Activated naive CD4-positive, alpha-beta T cell treated with anti-CD3 and anti-CD28 coated beads for 36 hours (primary cell): Measurements from ENCODE around the gene SMG1. TPM values are rescaled to one million over a fixed set of nuclear protein-coding genes. Genes with fewer than 3 reads are reported as not detected.

Experiments used
- CTCF ChIA-PET: fragments of 350-600 bp; sonication (Branson Sonifier 250); formaldehyde crosslinking; loops from one replicate; lab custom pipeline; 2021; ENCODE audit warnings: antibody characterized with exemption; lab: Charles Lee
- DNase-seq: peaks from one replicate; pipeline ENCODE4 v3.0.0-alpha.2; 2020
- H3K27ac Mint-ChIP-seq: one replicate; pipeline ENCODE4 v1.8.0; 2021; ENCODE audit warnings: mild to moderate bottlenecking, mixed read lengths
- H3K27me3 Mint-ChIP-seq: one replicate; pipeline ENCODE4 v1.8.0; 2021; ENCODE audit warnings: low read depth, mixed read lengths
- H3K36me3 Mint-ChIP-seq: one replicate; pipeline ENCODE4 v1.8.0; 2021; ENCODE audit warnings: low read depth, mixed read lengths
- H3K4me1 Mint-ChIP-seq: one replicate; pipeline ENCODE4 v1.8.0; 2021; ENCODE audit warnings: low read depth, mixed read lengths
- H3K4me3 Mint-ChIP-seq: one replicate; pipeline ENCODE4 v1.8.0; 2021; ENCODE audit warnings: mild to moderate bottlenecking, moderate library complexity, mixed read lengths
- H3K9me3 Mint-ChIP-seq: one replicate; pipeline ENCODE4 v1.8.0; 2021; ENCODE audit warnings: mixed read lengths
- intact Hi-C: fragments of 100-400 bp; cut with micrococcal nuclease; formaldehyde crosslinking; loops from one replicate; pipeline ENCODE4 v1.15.1; 2023
- total RNA-seq, 2 experiments: library from RNA; stranded (reverse); gene quantifications; one replicate each; pipeline ENCODE4 v1.2.3, GENCODE V29; 2021

SMG1 gene
- total RNA-seq, 2 experiments from 2014 or later: 96.7 to 106 TPM

DNA sequence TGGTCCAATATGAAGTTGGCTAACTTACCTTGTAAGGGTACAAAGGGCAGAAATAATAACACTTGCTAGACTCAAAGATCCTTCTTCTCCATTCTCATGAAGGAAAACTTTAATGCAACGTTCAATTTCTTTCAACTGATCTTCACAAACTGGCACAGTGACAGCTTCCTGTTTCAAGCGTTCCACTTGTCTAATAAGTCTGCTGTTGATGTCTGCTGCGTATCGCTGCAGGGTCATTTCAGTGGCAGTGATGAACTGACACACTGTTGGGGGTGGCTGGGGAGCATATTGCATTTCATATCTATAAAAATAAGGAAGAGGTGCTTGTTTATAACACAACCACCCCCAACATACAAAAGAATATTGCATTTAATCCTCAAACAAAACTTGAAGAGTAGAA is 91.3 kb downstream of the SMG1 start:
- H3K27me3 Mint-ChIP-seq: no peaks in the 10 kb centered on the region
- no peak overlapping the region for H3K4me3 Mint-ChIP-seq
- DNase-seq: no peak
- no peaks in the 10 kb centered on the region for H3K9me3 Mint-ChIP-seq
- intact Hi-C loops: no loop called here
- H3K36me3 Mint-ChIP-seq: peaks cover 50% of the 10 kb centered on the region
- H3K27ac Mint-ChIP-seq: no peak overlapping the region
- CTCF ChIA-PET: interaction anchor here (3.7 kb wide), 1 partner anchor 33 kb away, joined by 19 read pairs; the partner anchor contains the start of gene ARL6IP1
- peaks cover 13% of the 10 kb centered on the region for H3K4me1 Mint-ChIP-seq

DNA sequence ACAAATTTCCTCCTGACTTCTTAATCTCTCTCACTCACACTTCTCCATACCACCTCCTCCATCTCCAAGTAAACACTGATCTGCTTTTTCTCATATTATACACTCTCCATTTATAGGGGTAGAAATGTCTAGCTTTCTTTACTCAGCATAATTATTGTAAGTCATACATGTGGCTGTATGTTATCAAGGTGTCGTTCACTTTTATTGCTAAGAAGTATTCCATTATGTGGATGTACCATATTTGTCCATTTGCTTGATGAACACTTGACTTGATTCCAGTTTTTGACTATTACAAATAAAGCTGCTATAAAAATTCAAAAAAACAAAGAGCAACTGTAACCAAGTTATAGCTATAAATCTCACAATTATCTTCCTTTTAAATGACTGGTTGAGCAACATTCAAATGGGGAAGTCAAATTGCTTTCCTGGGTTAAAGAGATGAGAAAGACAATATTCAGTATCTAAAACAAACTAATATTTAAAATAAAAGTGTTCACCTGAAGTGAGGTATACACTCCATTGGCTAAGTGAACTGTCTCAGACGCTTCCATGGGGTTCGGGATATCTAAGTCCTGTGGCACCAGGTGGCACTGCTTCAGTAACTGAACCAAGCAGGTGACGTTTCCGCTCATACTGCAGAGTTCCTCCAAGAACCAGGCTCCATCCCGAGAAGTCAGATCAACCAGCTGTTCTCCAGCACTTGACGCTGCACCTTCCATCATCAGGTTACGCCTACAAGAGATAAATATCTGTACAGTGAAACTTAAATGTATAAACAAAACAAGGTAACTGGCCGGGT is 92.3 kb downstream of the SMG1 start:
- Mint-ChIP-seq H3K27me3 (no peaks in the 10 kb centered on the region), H3K9me3 (no peaks in the 10 kb centered on the region), H3K4me1 (peaks cover 13% of the 10 kb centered on the region), H3K36me3 (peaks cover 51% of the 10 kb centered on the region), H3K4me3 (no peak overlapping the region), H3K27ac (peak overlapping the region; percentile 13)
- no peak for DNase-seq
- CTCF ChIA-PET: interaction anchor here (0.9 to 3.7 kb wide), 2 partner anchors 30 to 32 kb away, joined by 3 to 19 read pairs; partner anchors contain the start of gene ARL6IP1
- intact Hi-C loops: no loop called here

GRCh38 chr16:18832613-18833012 is 93.6 kb downstream of the SMG1 start:
- Mint-ChIP-seq H3K27me3 (no peaks in the 10 kb centered on the region), H3K27ac (no peak overlapping the region), H3K4me1 (peaks cover 13% of the 10 kb centered on the region), H3K4me3 (no peak overlapping the region), H3K36me3 (peaks cover 51% of the 10 kb centered on the region), H3K9me3 (no peaks in the 10 kb centered on the region)
- CTCF ChIA-PET: interaction anchor here (0.9 to 1.4 kb wide), 4 partner anchors 15 to 137 kb away, joined by 3 to 4 read pairs (median 4); partner anchors contain the start of gene ARL6IP1
- no peak for DNase-seq
- intact Hi-C loops: no loop called here

DNA sequence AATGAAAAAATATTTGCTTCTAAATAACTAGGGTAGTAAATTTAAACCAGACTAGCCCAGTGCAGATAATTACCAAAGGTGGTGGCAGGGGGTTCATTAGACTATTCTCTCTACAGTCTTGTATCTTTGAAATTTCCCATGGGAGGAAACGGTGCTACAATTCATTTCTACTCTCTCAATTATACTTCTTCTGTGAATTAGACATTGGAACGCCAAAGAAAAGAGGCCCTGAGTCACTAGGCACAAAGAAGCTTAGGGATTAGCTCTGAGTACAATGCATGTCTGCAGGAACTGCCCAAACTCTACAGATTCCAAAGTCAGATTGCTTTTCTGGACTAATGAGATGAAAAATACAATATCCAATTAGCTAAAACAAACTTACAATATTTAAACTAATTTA is 94.2 kb downstream of the SMG1 start:
- CTCF ChIA-PET: interaction anchor here (1.1 to 1.4 kb wide), 3 partner anchors 14 to 137 kb away, joined by 4 read pairs; partner anchors contain the start of gene ARL6IP1

GRCh38 chr16:18829251-18829650 is 97.0 kb downstream of the SMG1 start:
- CTCF ChIA-PET: no interaction called here
- Mint-ChIP-seq H3K27me3 (no peaks in the 10 kb centered on the region), H3K4me3 (no peak overlapping the region), H3K4me1 (peaks cover 3% of the 10 kb centered on the region), H3K36me3 (peaks cover 33% of the 10 kb centered on the region), H3K27ac (no peak overlapping the region), H3K9me3 (no peaks in the 10 kb centered on the region)
- intact Hi-C loops: no loop called here
- no peak for DNase-seq

More for the DNA sequence above, 94.2 kb downstream of the SMG1 start:
- intact Hi-C loops: no loop called here
- Mint-ChIP-seq H3K4me1 (peaks cover 8% of the 10 kb centered on the region), H3K9me3 (no peaks in the 10 kb centered on the region), H3K36me3 (peaks cover 49% of the 10 kb centered on the region), H3K27ac (no peak overlapping the region), H3K27me3 (no peaks in the 10 kb centered on the region), H3K4me3 (no peak overlapping the region)
- no peak for DNase-seq

DNA sequence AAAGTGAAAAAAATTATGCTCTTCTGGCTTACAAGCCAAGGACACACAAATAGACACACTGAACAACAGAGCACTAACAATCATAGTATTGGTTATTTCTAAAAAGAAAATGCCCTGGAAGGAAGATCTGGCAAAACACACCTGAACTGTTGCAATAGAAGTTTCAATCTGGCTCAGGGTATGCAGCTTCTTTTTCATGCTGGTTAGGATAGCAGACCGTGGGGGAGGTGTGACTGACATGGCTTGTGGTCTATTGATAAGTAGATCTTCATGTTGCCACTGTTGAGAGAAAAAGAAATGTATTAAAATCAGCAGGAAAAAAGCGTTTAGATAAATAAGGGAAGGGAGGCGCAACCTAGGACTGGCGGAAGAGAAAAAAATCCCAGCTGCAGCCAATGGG is 98.3 kb downstream of the SMG1 start:
- no peak for DNase-seq
- CTCF ChIA-PET: no interaction called here
- H3K9me3 Mint-ChIP-seq: no peaks in the 10 kb centered on the region
- no peak overlapping the region for H3K4me3 Mint-ChIP-seq
- intact Hi-C loops: no loop called here
- no peak overlapping the region for H3K27ac Mint-ChIP-seq
- H3K36me3 Mint-ChIP-seq: peaks cover 26% of the 10 kb centered on the region
- H3K27me3 Mint-ChIP-seq: no peaks in the 10 kb centered on the region
- H3K4me1 Mint-ChIP-seq: peaks cover 3% of the 10 kb centered on the region

DNA sequence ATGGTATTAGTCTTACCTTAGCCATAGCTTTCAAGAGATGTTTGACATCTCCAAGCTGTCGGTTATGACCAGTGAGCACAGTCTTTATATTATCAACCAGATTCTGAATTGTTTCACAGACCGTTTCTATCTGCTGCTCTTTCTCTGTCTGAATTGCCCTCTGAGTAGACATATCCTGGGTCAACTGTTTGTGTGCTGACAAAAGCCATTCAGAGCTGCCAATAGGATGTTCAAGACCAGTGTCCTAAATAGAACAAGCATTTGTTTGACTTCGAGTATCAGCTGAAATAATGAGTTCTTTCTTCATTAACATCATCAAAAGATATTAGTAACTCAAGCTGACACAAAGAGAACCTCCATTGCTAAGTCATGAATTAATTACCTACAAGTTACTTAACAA is 109.9 kb downstream of the SMG1 start:
- H3K27ac Mint-ChIP-seq: no peak overlapping the region
- no peak for DNase-seq
- peaks cover 40% of the 10 kb centered on the region for H3K36me3 Mint-ChIP-seq
- peaks cover 12% of the 10 kb centered on the region for H3K4me1 Mint-ChIP-seq
- H3K9me3 Mint-ChIP-seq: no peaks in the 10 kb centered on the region
- CTCF ChIA-PET: interaction anchor here (2.1 to 2.4 kb wide), 2 partner anchors 15 kb away, joined by 11 read pairs; partner anchors contain the start of gene ARL6IP1
- no peak overlapping the region for H3K4me3 Mint-ChIP-seq
- H3K27me3 Mint-ChIP-seq: no peaks in the 10 kb centered on the region
- intact Hi-C loops: no loop called here

DNA sequence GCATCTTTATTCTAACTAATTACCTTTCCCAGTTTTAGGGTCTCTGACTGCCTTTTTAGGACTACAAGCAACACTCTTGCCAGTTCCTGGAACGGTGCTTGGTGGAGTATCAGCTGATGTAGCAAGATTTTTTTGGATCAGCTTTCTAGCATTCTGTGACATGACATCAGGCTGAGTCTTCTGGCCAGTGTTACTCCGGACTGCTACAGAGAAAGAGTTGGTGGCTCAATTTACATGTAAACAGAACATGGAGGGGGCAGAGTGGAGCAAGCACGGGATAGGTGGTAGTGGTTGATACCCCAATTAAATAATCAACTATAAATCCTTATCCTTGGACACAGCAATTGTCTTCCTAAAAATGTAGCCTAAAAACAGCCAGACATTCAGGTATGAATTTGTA is 114.3 kb downstream of the SMG1 start:
- H3K9me3 Mint-ChIP-seq: no peaks in the 10 kb centered on the region
- no peaks in the 10 kb centered on the region for H3K27me3 Mint-ChIP-seq
- no peak overlapping the region for H3K27ac Mint-ChIP-seq
- no peak for DNase-seq
- no peaks in the 10 kb centered on the region for H3K4me1 Mint-ChIP-seq
- no peak overlapping the region for H3K4me3 Mint-ChIP-seq
- intact Hi-C loops: no loop called here
- CTCF ChIA-PET: no interaction called here
- H3K36me3 Mint-ChIP-seq: peaks cover 46% of the 10 kb centered on the region

- Mint-ChIP-seq H3K4me1 (peaks cover 11% of the 10 kb centered on the region), H3K36me3 (peaks cover 39% of the 10 kb centered on the region), H3K9me3 (no peaks in the 10 kb centered on the region), H3K27ac (no peak overlapping the region), H3K27me3 (no peaks in the 10 kb centered on the region), H3K4me3 (no peak overlapping the region)
- no peak for DNase-seq
- CTCF ChIA-PET: no interaction called here
- intact Hi-C loops: loop anchor here (5.0 kb wide), 1 partner anchor 73 kb away; no protein-coding TSS in a partner anchor
Measured at GRCh38 chr16:18809165-18809564, 117.0 kb downstream of the SMG1 start.

DNA sequence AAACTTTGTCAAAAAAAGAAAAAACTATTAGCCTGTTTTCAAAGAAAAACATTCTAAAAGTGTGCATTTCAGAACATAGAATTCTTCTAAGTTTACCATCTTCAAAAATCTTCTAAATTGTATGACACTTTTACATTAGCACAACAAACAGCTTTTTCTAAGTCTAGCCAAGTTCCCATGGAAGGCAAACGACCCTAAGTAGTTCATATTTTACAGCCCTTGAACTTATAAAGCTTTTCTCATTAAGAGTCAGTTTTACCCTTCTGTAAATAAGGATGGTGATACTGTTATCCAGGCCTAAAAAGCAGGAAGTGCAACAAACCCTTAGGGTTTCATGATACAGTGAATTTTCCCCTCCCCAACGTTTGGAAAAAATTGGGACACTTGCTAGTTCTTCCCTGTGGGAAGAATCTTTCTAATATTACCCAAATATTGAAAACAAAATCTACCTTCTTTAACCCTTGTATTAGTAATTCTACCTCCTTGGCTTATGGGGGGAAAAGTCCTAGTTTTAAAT is 120.9 kb downstream of the SMG1 start:
- H3K27me3 Mint-ChIP-seq: no peaks in the 10 kb centered on the region
- H3K36me3 Mint-ChIP-seq: peaks cover 34% of the 10 kb centered on the region
- peak overlapping the region; percentile 88 for H3K27ac Mint-ChIP-seq
- no peak for DNase-seq
- CTCF ChIA-PET: interaction anchor here (1.0 kb wide), 1 partner anchor 164 kb away, joined by 6 read pairs; no protein-coding TSS in a partner anchor
- intact Hi-C loops: loop anchor here (5.0 kb wide), 1 partner anchor 77 kb away; no protein-coding TSS in a partner anchor
- H3K4me1 Mint-ChIP-seq: peaks cover 32% of the 10 kb centered on the region
- H3K4me3 Mint-ChIP-seq: no peak overlapping the region
- no peaks in the 10 kb centered on the region for H3K9me3 Mint-ChIP-seq

GRCh38 chr16:18804540-18804939 is 121.7 kb downstream of the SMG1 start:
- Mint-ChIP-seq H3K4me1 (peaks cover 40% of the 10 kb centered on the region), H3K9me3 (no peaks in the 10 kb centered on the region), H3K36me3 (peaks cover 31% of the 10 kb centered on the region), H3K27ac (peak overlapping the region; percentile 88), H3K27me3 (no peaks in the 10 kb centered on the region), H3K4me3 (no peak overlapping the region)
- DNase-seq: no peak
- CTCF ChIA-PET: interaction anchor here (1.9 kb wide), 1 partner anchor 16 kb away, joined by 5 read pairs; no protein-coding TSS in a partner anchor
- intact Hi-C loops: no loop called here

DNA sequence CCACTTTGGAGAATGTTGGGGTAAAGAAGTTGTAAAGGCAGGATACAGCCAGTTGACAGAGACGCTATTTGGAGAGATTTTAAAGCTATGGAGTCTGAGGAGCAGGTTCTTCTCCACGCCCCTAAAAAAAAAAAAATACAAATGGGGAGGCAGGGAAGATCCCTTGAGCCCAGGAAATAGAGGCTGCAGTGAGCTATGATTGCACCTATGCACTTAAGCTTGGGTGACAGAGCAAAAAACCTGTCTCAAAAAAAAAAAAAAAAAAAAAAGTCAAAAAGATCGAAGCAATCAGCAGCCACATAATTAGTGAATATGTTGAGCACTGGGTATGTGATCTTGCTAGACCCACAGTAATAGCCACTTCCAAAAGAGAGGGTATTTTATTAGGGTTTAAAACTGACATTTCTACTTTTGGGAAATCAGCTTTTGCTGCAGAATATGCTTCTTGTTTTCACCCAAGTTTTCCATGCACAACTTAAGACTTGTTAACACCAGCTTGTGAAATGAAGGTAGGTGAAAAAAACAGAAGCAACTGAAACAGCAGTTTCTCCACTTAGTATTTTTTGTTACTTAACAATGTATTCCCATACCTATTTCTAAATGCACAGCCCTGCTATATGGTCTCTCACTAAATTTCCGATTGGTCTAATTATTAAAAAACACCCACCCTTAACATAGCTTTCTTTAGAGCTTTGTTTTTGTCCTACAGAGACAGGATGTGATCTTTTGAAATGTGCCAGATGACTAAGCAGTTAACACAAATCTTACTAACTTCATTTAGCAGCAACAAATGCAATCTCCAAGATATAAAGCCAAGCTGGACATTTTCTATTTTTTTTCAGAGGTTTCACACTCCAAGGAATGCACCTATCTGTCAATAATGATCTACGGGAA is 122.4 kb downstream of the SMG1 start:
- Mint-ChIP-seq H3K36me3 (peaks cover 25% of the 10 kb centered on the region), H3K27ac (peak overlapping the region; percentile 88), H3K4me3 (no peak overlapping the region), H3K4me1 (peaks cover 46% of the 10 kb centered on the region), H3K9me3 (no peaks in the 10 kb centered on the region), H3K27me3 (no peaks in the 10 kb centered on the region)
- intact Hi-C loops: no loop called here
- CTCF ChIA-PET: interaction anchor here (0.6 to 2.4 kb wide), 4 partner anchors 17 to 719 kb away, joined by 3 to 6 read pairs (median 4); no protein-coding TSS in a partner anchor
- no peak for DNase-seq
